PC-3 (cell line): ENCODE measurements around the gene HSPA8. TPM values are rescaled to one million over a fixed set of nuclear protein-coding genes. Genes with fewer than 3 reads are reported as not detected.

Experiments used
- ATAC-seq: fragments of 200-7000 bp; cut with Tn5 transposase; 2 replicates; pipeline ENCODE4 v1.9.1; 2020; ENCODE audit warnings: mild to moderate bottlenecking, moderate library complexity
- BruUV-seq: library from RNA; stranded (reverse); fragments of 400-500 nt; replicated peaks from 2 replicates; lab custom pipeline; 2021; lab: Mats Ljungman, UMichigan
- CTCF ChIA-PET: fragments of 300-600 bp; sonication (Branson Sonifier 250); formaldehyde crosslinking; loops from one replicate; lab custom pipeline; 2022; ENCODE audit warnings: antibody characterized with exemption; lab: Charles Lee
- POLR2A ChIA-PET: fragments of 300-600 bp; sonication (Branson Sonifier 250); formaldehyde crosslinking; loops from one replicate; lab custom pipeline; 2022; ENCODE audit warnings: antibody characterized with exemption; ENCODE audit not compliant: unreplicated experiment; lab: Charles Lee
- DNase-seq: peaks from one replicate; pipeline ENCODE4 v3.0.0-alpha.2; 2015
- H2AFZ ChIP-seq: fragments of 300-600 bp; sonication (generic); 2 replicates; pipeline ENCODE4 v1.6.0; 2016; ENCODE audit warnings: antibody characterized with exemption, low read length
- H3F3A ChIP-seq: fragments of 300-600 bp; sonication (generic); one replicate; pipeline ENCODE4 v1.6.0; 2017; ENCODE audit warnings: antibody characterized with exemption, low read length, control low read depth, mild to moderate bottlenecking; ENCODE audit not compliant: unreplicated experiment
- H3K27ac ChIP-seq: fragments of 300-600 bp; sonication (generic); 2 replicates; pipeline ENCODE4 v1.5.1; 2016; ENCODE audit warnings: mild to moderate bottlenecking, low read length
- H3K27me3 ChIP-seq: fragments of 300-600 bp; sonication (generic); 2 replicates; pipeline ENCODE4 v1.6.1; 2016; ENCODE audit warnings: low read length, mixed read lengths
- H3K36me3 ChIP-seq: fragments of 300-600 bp; sonication (generic); 2 replicates; pipeline ENCODE4 v1.6.1; 2016; ENCODE audit warnings: low read depth, mixed run types, low read length, mixed read lengths
- H3K4me1 ChIP-seq: fragments of 300-600 bp; sonication (generic); 2 replicates; pipeline ENCODE4 v1.5.1; 2016; ENCODE audit warnings: low read length; ENCODE audit not compliant: insufficient read depth
- H3K4me2 ChIP-seq: fragments of 300-600 bp; sonication (generic); 2 replicates; pipeline ENCODE4 v1.6.0; 2016; ENCODE audit warnings: low read length
- H3K4me3 ChIP-seq: fragments of 300-600 bp; sonication (generic); 2 replicates; pipeline ENCODE4 v1.5.1; 2016; ENCODE audit warnings: mild to moderate bottlenecking, low read length, mixed read lengths
- H3K79me2 ChIP-seq: fragments of 300-600 bp; sonication (generic); 2 replicates; pipeline ENCODE4 v1.6.1; 2017; ENCODE audit warnings: low read length, mixed read lengths
- H3K9ac ChIP-seq: fragments of 300-600 bp; sonication (generic); 2 replicates; pipeline ENCODE4 v1.6.0; 2016; ENCODE audit warnings: mild to moderate bottlenecking, low read length
- H3K9me2 ChIP-seq: fragments of 300-600 bp; sonication (generic); replicated peaks from 2 replicates; pipeline ENCODE4 v1.6.1; 2016; ENCODE audit warnings: mixed run types, low read length, mixed read lengths
- H3K9me3 ChIP-seq: fragments of 300-600 bp; sonication (generic); 2 replicates; pipeline ENCODE4 v1.6.1; 2016; ENCODE audit warnings: low read length, mixed read lengths
- H4K20me1 ChIP-seq: fragments of 300-600 bp; sonication (generic); 2 replicates; pipeline ENCODE4 v1.6.1; 2016; ENCODE audit warnings: low read length, mixed read lengths
- EZH2 ChIP-seq: fragments of 300-600 bp; sonication (generic); IDR thresholded peaks from one replicate; pipeline ENCODE4 v1.6.1; 2017; ENCODE audit warnings: antibody characterized with exemption, mild to moderate bottlenecking, low read length; ENCODE audit not compliant: unreplicated experiment
- EZH2phosphoT487 ChIP-seq: fragments of 300-600 bp; sonication (generic); IDR thresholded peaks from 2 replicates; pipeline ENCODE4 v1.6.1; 2018; ENCODE audit warnings: mild to moderate bottlenecking, antibody characterized with exemption, low read length, borderline replicate concordance
- intact Hi-C: fragments of 100-400 bp; cut with micrococcal nuclease; formaldehyde crosslinking; loops from 2 replicates; pipeline ENCODE4 v1.9.0; 2023
- total RNA-seq: library from RNA; depleted of rRNA; stranded (reverse); fragments of >200 nt; gene quantifications from 2 replicates; pipeline ENCODE4 v1.2.3, GENCODE V29; 2014
- TF ChIP-seq, protein P1 (sequence below): fragments of 300-600 bp; sonication (generic); conservative IDR thresholded peaks from 2 replicates; pipeline ENCODE4 v1.5.1; 2017; ENCODE audit warnings: antibody characterized with exemption, low read depth, mild to moderate bottlenecking, low read length

HSPA8 gene
- total RNA-seq, 1 experiment from 2014 or later: 2,484 TPM

- no peak overlapping the region for H3K27ac ChIP-seq
- H3K9me3 ChIP-seq: no peaks in the 10 kb centered on the region
- H4K20me1 ChIP-seq: no peaks in the 10 kb centered on the region
- BruUV-seq: no TSS peak
- no peak overlapping the region for H2AFZ ChIP-seq
- TF ChIP-seq EZH2phosphoT487: no peak
- TF ChIP-seq, protein P1, sequence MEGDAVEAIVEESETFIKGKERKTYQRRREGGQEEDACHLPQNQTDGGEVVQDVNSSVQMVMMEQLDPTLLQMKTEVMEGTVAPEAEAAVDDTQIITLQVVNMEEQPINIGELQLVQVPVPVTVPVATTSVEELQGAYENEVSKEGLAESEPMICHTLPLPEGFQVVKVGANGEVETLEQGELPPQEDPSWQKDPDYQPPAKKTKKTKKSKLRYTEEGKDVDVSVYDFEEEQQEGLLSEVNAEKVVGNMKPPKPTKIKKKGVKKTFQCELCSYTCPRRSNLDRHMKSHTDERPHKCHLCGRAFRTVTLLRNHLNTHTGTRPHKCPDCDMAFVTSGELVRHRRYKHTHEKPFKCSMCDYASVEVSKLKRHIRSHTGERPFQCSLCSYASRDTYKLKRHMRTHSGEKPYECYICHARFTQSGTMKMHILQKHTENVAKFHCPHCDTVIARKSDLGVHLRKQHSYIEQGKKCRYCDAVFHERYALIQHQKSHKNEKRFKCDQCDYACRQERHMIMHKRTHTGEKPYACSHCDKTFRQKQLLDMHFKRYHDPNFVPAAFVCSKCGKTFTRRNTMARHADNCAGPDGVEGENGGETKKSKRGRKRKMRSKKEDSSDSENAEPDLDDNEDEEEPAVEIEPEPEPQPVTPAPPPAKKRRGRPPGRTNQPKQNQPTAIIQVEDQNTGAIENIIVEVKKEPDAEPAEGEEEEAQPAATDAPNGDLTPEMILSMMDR: no peak
- TF ChIP-seq EZH2: no peak
- H3K36me3 ChIP-seq: no peaks in the 10 kb centered on the region
- H3K9ac ChIP-seq: no peak overlapping the region
- ChIA-PET POLR2A (no interaction called here), CTCF (no interaction called here)
- no peaks in the 10 kb centered on the region for H3K27me3 ChIP-seq
- no peak overlapping the region for H3K4me3 ChIP-seq
- no peak overlapping the region for H3K4me2 ChIP-seq
- H3K79me2 ChIP-seq: no peaks in the 10 kb centered on the region
- no peaks in the 10 kb centered on the region for H3K9me2 ChIP-seq
- H3F3A ChIP-seq: no peaks in the 10 kb centered on the region
- no peak for DNase-seq
- intact Hi-C loops: no loop called here
- H3K4me1 ChIP-seq: no peaks in the 10 kb centered on the region
- ATAC-seq: no peak
Measured at GRCh38 chr11:123035831-123036230, 26.1 kb downstream of the HSPA8 start.

DNA sequence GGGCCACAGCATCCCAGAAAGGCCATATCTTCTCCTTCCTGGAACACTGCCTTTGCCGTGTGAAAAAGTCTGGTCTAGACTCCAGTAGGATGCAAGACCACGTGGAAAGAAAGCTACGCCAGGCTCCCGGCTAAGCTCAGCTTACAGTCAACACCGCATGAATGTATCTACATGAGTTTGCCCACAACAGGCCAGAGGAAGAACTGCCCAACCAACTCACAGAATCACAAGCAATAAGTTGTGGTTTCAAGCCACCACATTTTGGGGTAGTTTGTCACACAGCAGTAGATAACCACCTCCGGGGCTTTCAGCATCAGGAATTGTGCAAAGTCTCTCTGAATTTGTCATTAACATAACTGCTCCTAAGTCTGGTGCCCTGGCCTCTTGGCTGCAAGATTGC is 27.3 kb downstream of the HSPA8 start:
- no TSS peak for BruUV-seq
- ChIA-PET POLR2A (no interaction called here), CTCF (no interaction called here)

GRCh38 chr11:123033895-123034294 is 28.0 kb downstream of the HSPA8 start:
- no peaks in the 10 kb centered on the region for H3K4me1 ChIP-seq
- intact Hi-C loops: no loop called here
- no peak for ATAC-seq
- H2AFZ ChIP-seq: no peak overlapping the region
- no peak overlapping the region for H3K9ac ChIP-seq
- no peaks in the 10 kb centered on the region for H3K27me3 ChIP-seq
- POLR2A ChIA-PET: no interaction called here
- no peaks in the 10 kb centered on the region for H3K79me2 ChIP-seq
- H3K36me3 ChIP-seq: no peaks in the 10 kb centered on the region
- DNase-seq: no peak
- CTCF ChIA-PET: no interaction called here
- H3K4me2 ChIP-seq: no peak overlapping the region
- H4K20me1 ChIP-seq: no peaks in the 10 kb centered on the region
- H3K4me3 ChIP-seq: no peak overlapping the region
- TF ChIP-seq EZH2 (no peak), EZH2phosphoT487 (no peak)
- TF ChIP-seq, protein P1: no peak
- no peak overlapping the region for H3K27ac ChIP-seq
- H3K9me2 ChIP-seq: no peaks in the 10 kb centered on the region
- H3K9me3 ChIP-seq: no peaks in the 10 kb centered on the region
- no TSS peak for BruUV-seq
- H3F3A ChIP-seq: no peaks in the 10 kb centered on the region

More for the DNA sequence above, 27.3 kb downstream of the HSPA8 start:
- Histone ChIP-seq H3K79me2 (no peaks in the 10 kb centered on the region), H3K36me3 (no peaks in the 10 kb centered on the region), H3K27ac (no peak overlapping the region), H3K9ac (no peak overlapping the region), H3K4me3 (no peak overlapping the region), H3K9me2 (no peaks in the 10 kb centered on the region), H3F3A (no peaks in the 10 kb centered on the region), H3K4me1 (no peaks in the 10 kb centered on the region), H3K4me2 (no peak overlapping the region), H3K27me3 (no peaks in the 10 kb centered on the region), H4K20me1 (no peaks in the 10 kb centered on the region), H3K9me3 (no peaks in the 10 kb centered on the region), H2AFZ (no peak overlapping the region)
- ATAC-seq (no peak), DNase-seq (no peak)
- TF ChIP-seq EZH2 (no peak), EZH2phosphoT487 (no peak)
- TF ChIP-seq, protein P1: no peak
- intact Hi-C loops: no loop called here
